ENCODE measurements around the gene OBSCN.
A peak's percentile ranks its signal among the peaks of the same experiment; 100 is the strongest.
"Not testable (repeated sequence)": the region's sequence is repeated elsewhere in the genome, so short reads cannot be mapped to it uniquely, and the experiment has no call there.

OBSCN gene

GRCh38 chr1:228188249-228188648, 19.6 kb upstream of the OBSCN start:
- not testable (repeated sequence) for DNase-seq

- no peak for DNase-seq
Measured at GRCh38 chr1:228190182-228190581, 17.7 kb upstream of the OBSCN start.

GRCh38 chr1:228190778-228191177, 17.1 kb upstream of the OBSCN start:
- no peak for DNase-seq

GRCh38 chr1:228194436-228194835, 13.4 kb upstream of the OBSCN start:
- DNase-seq = no peak

- no peak for DNase-seq
Measured at GRCh38 chr1:228194921-228195812, 12.7 kb upstream of the OBSCN start.

- no peak for DNase-seq
Measured at GRCh38 chr1:228197555-228198147, 10.2 kb upstream of the OBSCN start.

GRCh38 chr1:228198977-228199590, 8.8 kb upstream of the OBSCN start:
- no peak for DNase-seq

- DNase-seq = peak; percentile 5
Measured at GRCh38 chr1:228204958-228205357, 2.9 kb upstream of the OBSCN start.

GRCh38 chr1:228205526-228206436, 2.1 kb upstream of the OBSCN start:
- no peak for DNase-seq

- DNase-seq = no peak
Measured at GRCh38 chr1:228206582-228207351, 1.1 kb upstream of the OBSCN start.

GRCh38 chr1:228207381-228207810, 448 bp upstream of the OBSCN start:
- DNase-seq = no peak

GRCh38 chr1:228208831-228209551, 1.1 kb downstream of the OBSCN start:
- no peak for DNase-seq

- no peak for DNase-seq
Measured at GRCh38 chr1:228209657-228210056, 1.8 kb downstream of the OBSCN start.

- DNase-seq = no peak
Measured at GRCh38 chr1:228210076-228210651, 2.3 kb downstream of the OBSCN start.

GRCh38 chr1:228210712-228211530, 3.1 kb downstream of the OBSCN start:
- no peak for DNase-seq

- DNase-seq = no peak
Measured at GRCh38 chr1:228211531-228212414, 3.9 kb downstream of the OBSCN start.

- no peak for DNase-seq
Measured at GRCh38 chr1:228212415-228212965, 4.6 kb downstream of the OBSCN start.
